SU-DHL-6 (cell line): ENCODE data around the gene PRRG4.
"Not testable (repeated sequence)": the region's sequence is repeated elsewhere in the genome, so short reads cannot be mapped to it uniquely, and the experiment has no call there.

Experiments used
- H2AFZ ChIP-seq: fragments of 200-600 bp; sonication (generic); 2 replicates; pipeline ENCODE4 v1.6.1; 2014; ENCODE audit warnings: low read depth, mild to moderate bottlenecking, moderate library complexity, mixed read lengths, antibody characterized with exemption, low read length; ENCODE audit not compliant: severe bottlenecking
- H3F3A ChIP-seq: fragments of 200-600 bp; shearing (Covaris generic); 2 replicates; pipeline ENCODE4 v1.6.0; 2016; ENCODE audit warnings: antibody characterized with exemption, mild to moderate bottlenecking; ENCODE audit not compliant: insufficient read depth
- H3K27ac ChIP-seq: fragments of 200-600 bp; sonication (generic); 2 replicates; pipeline ENCODE4 v1.5.1; 2016; ENCODE audit warnings: low read depth, mild to moderate bottlenecking, low read length, moderate library complexity, mixed read lengths
- H3K27me3 ChIP-seq: fragments of 200-600 bp; sonication (generic), shearing (Covaris generic); 2 replicates; pipeline ENCODE4 v1.6.0; 2014; ENCODE audit warnings: mild to moderate bottlenecking, low read length
- H3K36me3 ChIP-seq: fragments of 200-600 bp; sonication (generic); 2 replicates; pipeline ENCODE4 v1.6.1; 2014; ENCODE audit warnings: mild to moderate bottlenecking, low read length, mixed read lengths
- H3K4me2 ChIP-seq: fragments of 300-600, 200-600 bp; shearing (Covaris generic), sonication (generic); 2 replicates; pipeline ENCODE4 v1.6.0; 2014; ENCODE audit warnings: low read length, low read depth, mild to moderate bottlenecking; ENCODE audit not compliant: poor library complexity, severe bottlenecking
- H3K4me3 ChIP-seq: fragments of 200-600 bp; sonication (generic); 2 replicates; pipeline ENCODE4 v1.5.1; 2014; ENCODE audit warnings: antibody characterized with exemption, low read length, mild to moderate bottlenecking, mixed read lengths; ENCODE audit not compliant: insufficient read depth, poor library complexity, severe bottlenecking
- H3K79me2 ChIP-seq: fragments of 200-600 bp; sonication (generic); 2 replicates; pipeline ENCODE4 v1.6.1; 2014; ENCODE audit warnings: mild to moderate bottlenecking, low read length, moderate library complexity; ENCODE audit not compliant: insufficient read depth
- H3K9ac ChIP-seq: fragments of 200-600 bp; sonication (generic); 2 replicates; pipeline ENCODE4 v1.7.0; 2014; ENCODE audit warnings: mild to moderate bottlenecking, low read length
- H3K9me2 ChIP-seq: fragments of 200-600 bp; sonication (generic); replicated peaks from 2 replicates; pipeline ENCODE4 v1.6.1; 2014; ENCODE audit warnings: low read length; ENCODE audit not compliant: insufficient read depth
- H3K9me3 ChIP-seq: fragments of 200-600 bp; sonication (generic); 2 replicates; pipeline ENCODE4 v1.6.1; 2014; ENCODE audit warnings: low read length, mixed read lengths; ENCODE audit not compliant: insufficient read depth
- H4K20me1 ChIP-seq: fragments of 200-600 bp; sonication (generic); 2 replicates; pipeline ENCODE4 v1.6.1; 2014; ENCODE audit warnings: low read depth, mild to moderate bottlenecking, antibody characterized with exemption, low read length, moderate library complexity, mixed read lengths
- CTCF ChIP-seq: fragments of 200-600 bp; sonication (generic); IDR thresholded peaks from one replicate; pipeline ENCODE4 v1.5.1; 2017; ENCODE audit warnings: antibody characterized with exemption, mild to moderate bottlenecking, low read length, moderate library complexity; ENCODE audit not compliant: insufficient read depth, poor library complexity, severe bottlenecking
- EZH2phosphoT487 ChIP-seq: fragments of 200-600 bp; sonication (generic), shearing (Covaris generic); conservative IDR thresholded peaks from 2 replicates; pipeline ENCODE4 v1.6.1; 2018; ENCODE audit warnings: mild to moderate bottlenecking, antibody characterized with exemption, low read length, moderate library complexity, mixed read lengths

The PRRG4 gene

GRCh38 chr11:32864555-32864954 is 34.8 kb downstream of the PRRG4 start:
- Histone ChIP-seq H3K36me3 (no peaks in the 10 kb centered on the region), H3K9me3 (no peaks in the 10 kb centered on the region), H3K27ac (no peak overlapping the region), H3K4me3 (no peak overlapping the region), H4K20me1 (no peaks in the 10 kb centered on the region), H3K9ac (no peak overlapping the region), H3K27me3 (no peaks in the 10 kb centered on the region), H3K79me2 (no peaks in the 10 kb centered on the region), H3K9me2 (no peaks in the 10 kb centered on the region), H3F3A (no peaks in the 10 kb centered on the region), H2AFZ (no peak overlapping the region), H3K4me2 (no peak overlapping the region)
- TF ChIP-seq CTCF (no peak), EZH2phosphoT487 (no peak)

GRCh38 chr11:32868752-32869151 is 39.0 kb downstream of the PRRG4 start:
- not testable (repeated sequence) for H3K27me3 ChIP-seq, H3F3A ChIP-seq, H3K9ac ChIP-seq, H3K27ac ChIP-seq, H2AFZ ChIP-seq, H3K4me2 ChIP-seq, H3K79me2 ChIP-seq, H3K36me3 ChIP-seq, H4K20me1 ChIP-seq, H3K9me2 ChIP-seq, H3K4me3 ChIP-seq, H3K9me3 ChIP-seq

GRCh38 chr11:32870676-32871075 is 40.9 kb downstream of the PRRG4 start:
- H3K9ac ChIP-seq = no peak overlapping the region
- no peak overlapping the region for H2AFZ ChIP-seq
- no peak for TF ChIP-seq EZH2phosphoT487
- no peak for TF ChIP-seq CTCF
- H3K27ac ChIP-seq = no peak overlapping the region
- H3K4me2 ChIP-seq = no peak overlapping the region
- no peaks in the 10 kb centered on the region for H4K20me1 ChIP-seq
- H3F3A ChIP-seq = no peaks in the 10 kb centered on the region
- no peak overlapping the region for H3K4me3 ChIP-seq
- H3K9me3 ChIP-seq = no peaks in the 10 kb centered on the region
- no peaks in the 10 kb centered on the region for H3K36me3 ChIP-seq
- H3K27me3 ChIP-seq = no peaks in the 10 kb centered on the region
- H3K9me2 ChIP-seq = no peaks in the 10 kb centered on the region
- no peaks in the 10 kb centered on the region for H3K79me2 ChIP-seq

DNA sequence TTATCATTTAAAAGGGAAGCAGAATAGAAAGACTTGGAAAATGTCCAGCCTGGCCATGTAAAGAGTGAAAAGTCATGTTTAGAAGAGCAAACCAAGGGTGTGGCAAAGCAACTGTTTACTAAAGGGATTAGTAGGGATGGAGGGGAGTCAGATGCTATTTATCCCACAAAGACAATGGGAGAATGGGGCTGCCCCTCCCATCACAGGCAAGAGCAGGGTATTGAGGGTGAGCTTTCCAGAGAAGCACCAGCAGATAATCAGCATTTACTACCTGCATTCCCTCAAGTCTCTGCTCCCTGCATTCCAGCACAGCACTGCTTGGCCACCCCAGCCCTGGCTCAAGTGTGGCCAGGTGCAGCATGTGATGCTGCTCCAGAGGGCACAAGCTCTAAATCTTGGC is 44.4 kb downstream of the PRRG4 start:
- Histone ChIP-seq H2AFZ (no peak overlapping the region), H4K20me1 (no peaks in the 10 kb centered on the region), H3K27me3 (no peaks in the 10 kb centered on the region), H3F3A (no peaks in the 10 kb centered on the region), H3K4me2 (no peak overlapping the region), H3K9me3 (no peaks in the 10 kb centered on the region), H3K9ac (no peak overlapping the region), H3K36me3 (no peaks in the 10 kb centered on the region), H3K79me2 (no peaks in the 10 kb centered on the region), H3K4me3 (no peak overlapping the region), H3K9me2 (no peaks in the 10 kb centered on the region), H3K27ac (no peak overlapping the region)
- TF ChIP-seq CTCF (no peak), EZH2phosphoT487 (no peak)
